AG09309 (cell line): Measurements from ENCODE around the gene SLC9A7.
"Not testable (repeated sequence)": the region's sequence is repeated elsewhere in the genome, so short reads cannot be mapped to it uniquely, and the experiment has no call there.

Experiments
- DNase-seq: peaks from one replicate; pipeline ENCODE4 v3.0.0-alpha.2; 2010; ENCODE audit warnings: low read depth
- H3K4me3 ChIP-seq: 2 replicates; pipeline ENCODE4 v1.5.1; 2011; ENCODE audit warnings: mild to moderate bottlenecking, low read depth, low read length, moderate library complexity; ENCODE audit not compliant: control insufficient read depth
- CTCF ChIP-seq: IDR thresholded peaks from 2 replicates; pipeline ENCODE4 v1.5.1; 2011; ENCODE audit warnings: mild to moderate bottlenecking, low read depth, low read length, inconsistent platforms; ENCODE audit not compliant: insufficient read depth, control insufficient read depth; ENCODE audit errors: missing control alignments

SLC9A7 gene

GRCh38 chrX:46791927-46792809, 33.2 kb upstream of the SLC9A7 start:
- no peak for TF ChIP-seq CTCF
- peak; percentile 81 for DNase-seq
- no peak overlapping the region for H3K4me3 ChIP-seq

DNA sequence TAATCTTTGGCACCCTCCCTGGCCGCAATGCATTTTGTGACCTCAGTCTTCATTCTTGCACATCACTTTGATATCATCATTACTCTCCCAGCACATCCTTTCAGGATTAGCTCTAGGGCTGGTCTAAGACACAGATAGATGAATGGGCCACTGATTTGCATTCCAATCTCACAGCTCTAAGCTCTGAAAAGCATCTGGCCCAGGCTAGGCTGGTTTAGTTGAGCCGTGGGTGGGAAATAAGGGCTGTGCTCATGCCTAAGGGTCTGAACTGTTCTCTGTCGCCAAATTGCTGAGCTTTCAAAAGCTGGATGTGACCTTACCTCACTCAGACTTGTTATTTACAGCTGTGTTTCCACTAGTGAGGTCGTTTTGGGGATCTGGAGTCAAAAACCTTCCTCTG, 30.0 kb upstream of the SLC9A7 start:
- no peak overlapping the region for H3K4me3 ChIP-seq
- no peak for DNase-seq
- no peak for TF ChIP-seq CTCF

DNA sequence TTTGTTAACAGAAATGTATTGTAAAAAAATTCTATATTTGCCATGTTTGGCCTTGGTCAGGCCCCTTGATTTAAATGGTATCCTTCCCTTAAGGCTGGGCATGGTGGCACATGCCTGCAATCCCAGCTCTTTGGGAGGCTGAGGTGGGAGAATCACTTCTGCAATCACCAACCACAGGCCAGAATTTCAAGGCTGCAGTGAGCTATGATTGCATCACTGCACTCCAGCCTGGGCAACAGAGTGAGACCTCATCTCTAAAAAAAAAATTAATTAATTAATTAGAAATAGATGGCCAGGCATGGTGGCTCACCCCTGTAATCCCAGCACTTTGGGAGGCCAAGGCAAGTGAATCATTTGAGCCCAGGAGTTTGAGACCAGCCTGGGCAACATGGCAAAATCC, 25.5 kb upstream of the SLC9A7 start:
- not testable (repeated sequence) for DNase-seq, H3K4me3 ChIP-seq

DNA sequence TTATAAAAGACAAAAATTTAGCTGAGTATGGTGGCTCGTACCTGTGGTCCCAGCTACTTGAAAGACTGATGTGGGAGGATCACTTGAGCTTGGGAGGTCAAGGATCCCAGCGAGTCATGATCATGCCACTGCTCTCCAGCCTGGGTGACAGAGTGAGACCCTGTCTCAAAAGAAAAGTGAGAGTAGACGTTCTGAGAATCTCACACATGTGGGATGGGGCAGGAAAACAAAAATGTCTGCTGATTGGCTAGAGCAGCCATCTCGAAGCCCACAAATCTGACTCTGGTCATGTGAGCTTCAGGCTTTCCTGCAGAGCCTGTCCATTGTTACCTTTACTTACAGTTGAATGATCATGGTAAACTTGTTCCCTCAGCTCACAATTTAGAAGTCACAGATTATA, 23.1 kb upstream of the SLC9A7 start:
- no peak for TF ChIP-seq CTCF
- H3K4me3 ChIP-seq, result no peak overlapping the region

DNA sequence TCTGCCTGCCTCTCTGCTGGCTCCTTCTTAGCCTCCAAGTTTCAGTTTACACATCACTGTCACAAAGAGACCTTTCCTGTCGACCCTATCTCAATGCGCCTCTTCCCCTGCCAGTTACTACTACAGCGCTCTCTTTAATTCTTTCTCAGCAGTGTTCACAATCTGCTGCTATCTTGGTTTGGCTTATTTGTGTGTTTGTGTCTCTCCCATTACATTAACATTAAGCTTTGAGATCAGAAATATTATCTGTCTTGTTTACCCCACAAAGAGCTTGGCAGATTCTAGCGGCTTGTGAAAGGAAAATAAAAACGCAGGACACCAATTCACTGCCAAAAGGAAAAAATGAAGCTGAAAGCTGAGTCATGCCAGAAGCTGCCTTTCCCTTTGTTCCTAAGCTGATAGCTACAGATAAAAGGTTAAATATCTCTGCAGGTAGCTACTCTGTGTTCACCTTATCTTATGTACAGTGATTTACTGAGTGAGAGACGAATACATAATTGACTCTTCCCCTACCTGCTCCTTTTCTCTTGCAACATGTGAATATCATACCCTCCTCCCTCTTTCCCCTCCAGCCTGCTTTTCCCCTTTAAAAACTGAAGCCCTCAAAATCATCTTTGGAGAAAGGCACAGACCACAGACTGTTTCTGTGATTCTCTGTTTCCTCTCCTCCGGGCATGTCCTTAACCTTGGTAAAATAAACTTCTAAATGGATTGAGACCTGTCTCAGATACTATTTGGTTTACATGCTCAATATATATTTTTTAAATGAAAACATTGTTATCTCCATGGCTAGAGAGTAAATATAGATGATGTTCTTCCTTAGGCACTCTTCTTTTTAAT, 19.3 kb upstream of the SLC9A7 start:
- H3K4me3 ChIP-seq, result no peak overlapping the region
- no peak for TF ChIP-seq CTCF
- DNase-seq, result no peak

More for the DNA sequence above, 23.1 kb upstream of the SLC9A7 start:
- no peak for DNase-seq

GRCh38 chrX:46770817-46771163, 11.9 kb upstream of the SLC9A7 start:
- DNase-seq, result peak; percentile 71
- H3K4me3 ChIP-seq, result no peak overlapping the region

More at GRCh38 chrX:46770817-46771163, 11.9 kb upstream of the SLC9A7 start:
- no peak for TF ChIP-seq CTCF
